HFF-Myc (cell line): ENCODE results near the gene CACTIN.

Experiments
- DNase-seq: peaks from one replicate; pipeline ENCODE4 v3.0.0-alpha.2; 2011; ENCODE audit warnings: low read depth; ENCODE audit errors: extremely low read depth
- H3K4me3 ChIP-seq: replicated peaks from 2 replicates; pipeline ENCODE4 v1.5.1; 2011; ENCODE audit warnings: low read depth, mild to moderate bottlenecking, control low read depth, low read length
- CTCF ChIP-seq: IDR thresholded peaks from 2 replicates; pipeline ENCODE4 v1.5.1; 2012; ENCODE audit warnings: mild to moderate bottlenecking, low read depth, low read length, control low read depth; ENCODE audit errors: missing control alignments

Gene CACTIN

GRCh38 chr19:3644351-3645066, 17.9 kb upstream of the CACTIN start:
- no peak for DNase-seq
- no peak overlapping the region for H3K4me3 ChIP-seq

GRCh38 chr19:3643674-3644313, 17.2 kb upstream of the CACTIN start:
- TF ChIP-seq CTCF, result no peak
- no peak overlapping the region for H3K4me3 ChIP-seq
- DNase-seq, result no peak

More at GRCh38 chr19:3644351-3645066, 17.9 kb upstream of the CACTIN start:
- no peak for TF ChIP-seq CTCF

GRCh38 chr19:3642987-3643673, 16.5 kb upstream of the CACTIN start:
- H3K4me3 ChIP-seq, result no peak overlapping the region
- DNase-seq, result no peak
- no peak for TF ChIP-seq CTCF

GRCh38 chr19:3642296-3642695, 15.7 kb upstream of the CACTIN start:
- no peak for TF ChIP-seq CTCF
- no peak for DNase-seq
- H3K4me3 ChIP-seq, result no peak overlapping the region

- DNase-seq, result no peak
- TF ChIP-seq CTCF, result no peak
- no peak overlapping the region for H3K4me3 ChIP-seq
These were observed 15.1 kb upstream of the CACTIN start for GRCh38 chr19:3641515-3642269.

GRCh38 chr19:3639479-3639878, 12.9 kb upstream of the CACTIN start:
- TF ChIP-seq CTCF, result no peak
- H3K4me3 ChIP-seq, result no peak overlapping the region
- DNase-seq, result no peak
